Measurements from ENCODE around the gene GABRP. TPM values are rescaled to one million over a fixed set of nuclear protein-coding genes. Genes with fewer than 3 reads are reported as not detected.
A peak's percentile ranks its signal among the peaks of the same experiment; 100 is the strongest.
"Not testable (repeated sequence)": the region's sequence is repeated elsewhere in the genome, so short reads cannot be mapped to it uniquely, and the experiment has no call there.

Gene GABRP
- total RNA-seq, 1 donor from 2014 or later = 55.6 TPM

- H3K9me3 Mint-ChIP-seq = no peaks in the 10 kb centered on the region
- H3K4me1 Mint-ChIP-seq (ENCODE audit: unreplicated experiment) = peaks cover 16% of the 10 kb centered on the region
- peak overlapping the region; percentile 88 for H3K27ac Mint-ChIP-seq
- no peaks in the 10 kb centered on the region for H3K36me3 Mint-ChIP-seq
- no peak for DNase-seq (ENCODE audit: extremely low spot score, unreplicated experiment)
- peaks cover 6% of the 10 kb centered on the region for H3K27me3 Mint-ChIP-seq
- H3K4me3 Mint-ChIP-seq = peak overlapping the region; percentile 24
- no peak for TF ChIP-seq CTCF (conservative IDR thresholded peaks at IDR 0.05)
Observed at GRCh38 chr5:170750791-170751190, 32.7 kb upstream of the GABRP start.

- H3K9me3 Mint-ChIP-seq = no peaks in the 10 kb centered on the region
- no peak for TF ChIP-seq CTCF (conservative IDR thresholded peaks at IDR 0.05)
- H3K4me3 Mint-ChIP-seq = no peak overlapping the region
- peaks cover 14% of the 10 kb centered on the region for H3K4me1 Mint-ChIP-seq (ENCODE audit: unreplicated experiment)
- no peaks in the 10 kb centered on the region for H3K36me3 Mint-ChIP-seq
- DNase-seq (ENCODE audit: extremely low spot score, unreplicated experiment) = no peak
- peaks cover 6% of the 10 kb centered on the region for H3K27me3 Mint-ChIP-seq
- H3K27ac Mint-ChIP-seq = no peak overlapping the region
Observed at GRCh38 chr5:170751631-170752030, 31.9 kb upstream of the GABRP start.

GRCh38 chr5:170752257-170753215 is 31.0 kb upstream of the GABRP start:
- Mint-ChIP-seq H3K36me3 (no peaks in the 10 kb centered on the region), H3K27ac (peak overlapping the region; percentile 68), H3K9me3 (no peaks in the 10 kb centered on the region), H3K4me3 (no peak overlapping the region), H3K27me3 (peaks cover 3% of the 10 kb centered on the region), H3K4me1 (ENCODE audit: unreplicated experiment) (peaks cover 15% of the 10 kb centered on the region)
- TF ChIP-seq CTCF (conservative IDR thresholded peaks at IDR 0.05) = no peak
- no peak for DNase-seq (ENCODE audit: extremely low spot score, unreplicated experiment)

GRCh38 chr5:170753311-170753710 is 30.2 kb upstream of the GABRP start:
- peaks cover 3% of the 10 kb centered on the region for H3K27me3 Mint-ChIP-seq
- H3K36me3 Mint-ChIP-seq = no peaks in the 10 kb centered on the region
- no peak overlapping the region for H3K4me3 Mint-ChIP-seq
- H3K4me1 Mint-ChIP-seq (ENCODE audit: unreplicated experiment) = peaks cover 16% of the 10 kb centered on the region
- no peak for TF ChIP-seq CTCF (conservative IDR thresholded peaks at IDR 0.05)
- H3K9me3 Mint-ChIP-seq = no peaks in the 10 kb centered on the region
- no peak for DNase-seq (ENCODE audit: extremely low spot score, unreplicated experiment)
- peak overlapping the region; percentile 68 for H3K27ac Mint-ChIP-seq

GRCh38 chr5:170754508-170754907 is 29.0 kb upstream of the GABRP start:
- H3K27ac Mint-ChIP-seq; H3K36me3 Mint-ChIP-seq; H3K4me3 Mint-ChIP-seq; H3K27me3 Mint-ChIP-seq; DNase-seq (ENCODE audit: extremely low spot score, unreplicated experiment); H3K9me3 Mint-ChIP-seq: not testable (repeated sequence)
- peaks cover 16% of the 10 kb centered on the region for H3K4me1 Mint-ChIP-seq (ENCODE audit: unreplicated experiment)

- Mint-ChIP-seq H3K4me1 (ENCODE audit: unreplicated experiment) (peaks cover 12% of the 10 kb centered on the region), H3K4me3 (no peak overlapping the region), H3K27me3 (peaks cover 3% of the 10 kb centered on the region), H3K27ac (peak overlapping the region; percentile 40), H3K9me3 (no peaks in the 10 kb centered on the region), H3K36me3 (no peaks in the 10 kb centered on the region)
- TF ChIP-seq CTCF (conservative IDR thresholded peaks at IDR 0.05) = no peak
- no peak for DNase-seq (ENCODE audit: extremely low spot score, unreplicated experiment)
Observed at GRCh38 chr5:170755679-170756456, 27.7 kb upstream of the GABRP start.

All from type B pancreatic cell (in vitro differentiated cells).